T-helper 1 cell treated with Interleukin-12 subunit alpha and Interleukin-12 subunit beta and Interleukin-4 antibody, amounts not matched to agents 30 μg/mL and 1 μg/mL, for 36 hours (primary cell): ENCODE data around the gene EIF5AL1.

Experiments
- H3K27ac Mint-ChIP-seq: one replicate; pipeline ENCODE4 v1.8.0; 2021; ENCODE audit warnings: mild to moderate bottlenecking, mixed read lengths
- H3K27me3 Mint-ChIP-seq: one replicate; pipeline ENCODE4 v1.8.0; 2021; ENCODE audit warnings: low read depth, mixed read lengths
- H3K36me3 Mint-ChIP-seq: one replicate; pipeline ENCODE4 v1.8.0; 2021; ENCODE audit warnings: low read depth, mixed read lengths
- H3K4me1 Mint-ChIP-seq: one replicate; pipeline ENCODE4 v1.8.0; 2021; ENCODE audit warnings: low read depth, mixed read lengths
- H3K4me3 Mint-ChIP-seq: one replicate; pipeline ENCODE4 v1.8.0; 2021; ENCODE audit warnings: mild to moderate bottlenecking, moderate library complexity, mixed read lengths
- H3K9me3 Mint-ChIP-seq: one replicate; pipeline ENCODE4 v1.8.0; 2021; ENCODE audit warnings: mixed read lengths

EIF5AL1 gene

GRCh38 chr10:79479283-79479909 lies 32.9 kb upstream of the EIF5AL1 start:
- Mint-ChIP-seq H3K9me3 (no peaks in the 10 kb centered on the region), H3K27me3 (peaks cover 41% of the 10 kb centered on the region), H3K36me3 (no peaks in the 10 kb centered on the region), H3K4me1 (no peaks in the 10 kb centered on the region), H3K4me3 (no peak overlapping the region), H3K27ac (no peak overlapping the region)

- Mint-ChIP-seq H3K4me3 (no peak overlapping the region), H3K27ac (no peak overlapping the region), H3K4me1 (no peaks in the 10 kb centered on the region), H3K36me3 (no peaks in the 10 kb centered on the region), H3K27me3 (peaks cover 28% of the 10 kb centered on the region), H3K9me3 (no peaks in the 10 kb centered on the region)
These were observed 30.0 kb upstream of the EIF5AL1 start for GRCh38 chr10:79482304-79482703.

- no peaks in the 10 kb centered on the region for H3K9me3 Mint-ChIP-seq
- peaks cover 24% of the 10 kb centered on the region for H3K27me3 Mint-ChIP-seq
- no peaks in the 10 kb centered on the region for H3K36me3 Mint-ChIP-seq
- no peaks in the 10 kb centered on the region for H3K4me1 Mint-ChIP-seq
- no peak overlapping the region for H3K27ac Mint-ChIP-seq
- no peak overlapping the region for H3K4me3 Mint-ChIP-seq
These were observed 29.6 kb upstream of the EIF5AL1 start for GRCh38 chr10:79482741-79483140.

GRCh38 chr10:79483299-79483698 lies 29.0 kb upstream of the EIF5AL1 start:
- Mint-ChIP-seq H3K27ac (no peak overlapping the region), H3K27me3 (peaks cover 23% of the 10 kb centered on the region), H3K4me3 (no peak overlapping the region), H3K4me1 (no peaks in the 10 kb centered on the region), H3K9me3 (no peaks in the 10 kb centered on the region), H3K36me3 (no peaks in the 10 kb centered on the region)

- Mint-ChIP-seq H3K27ac (no peak overlapping the region), H3K4me1 (no peaks in the 10 kb centered on the region), H3K9me3 (no peaks in the 10 kb centered on the region)
These were observed 28.4 kb upstream of the EIF5AL1 start for GRCh38 chr10:79483948-79484347.

GRCh38 chr10:79484476-79484875 lies 27.9 kb upstream of the EIF5AL1 start:
- peaks cover 19% of the 10 kb centered on the region for H3K27me3 Mint-ChIP-seq
- H3K27ac Mint-ChIP-seq = no peak overlapping the region
- no peak overlapping the region for H3K4me3 Mint-ChIP-seq
- H3K36me3 Mint-ChIP-seq = no peaks in the 10 kb centered on the region
- H3K9me3 Mint-ChIP-seq = no peaks in the 10 kb centered on the region
- H3K4me1 Mint-ChIP-seq = no peaks in the 10 kb centered on the region

More at GRCh38 chr10:79483948-79484347, 28.4 kb upstream of the EIF5AL1 start:
- Mint-ChIP-seq H3K4me3 (no peak overlapping the region), H3K36me3 (no peaks in the 10 kb centered on the region), H3K27me3 (peaks cover 23% of the 10 kb centered on the region)

- no peak overlapping the region for H3K4me3 Mint-ChIP-seq
- H3K9me3 Mint-ChIP-seq = no peaks in the 10 kb centered on the region
- no peak overlapping the region for H3K27ac Mint-ChIP-seq
- peaks cover 4% of the 10 kb centered on the region for H3K27me3 Mint-ChIP-seq
- no peaks in the 10 kb centered on the region for H3K4me1 Mint-ChIP-seq
- H3K36me3 Mint-ChIP-seq = no peaks in the 10 kb centered on the region
These were observed 24.8 kb upstream of the EIF5AL1 start for GRCh38 chr10:79487296-79488194.

GRCh38 chr10:79488336-79488735 lies 24.0 kb upstream of the EIF5AL1 start:
- Mint-ChIP-seq H3K27me3 (peaks cover 4% of the 10 kb centered on the region), H3K36me3 (no peaks in the 10 kb centered on the region), H3K9me3 (no peaks in the 10 kb centered on the region), H3K4me3 (no peak overlapping the region), H3K4me1 (no peaks in the 10 kb centered on the region), H3K27ac (no peak overlapping the region)

- no peak overlapping the region for H3K4me3 Mint-ChIP-seq
- H3K4me1 Mint-ChIP-seq = no peaks in the 10 kb centered on the region
- H3K27ac Mint-ChIP-seq = no peak overlapping the region
- no peaks in the 10 kb centered on the region for H3K36me3 Mint-ChIP-seq
- peaks cover 10% of the 10 kb centered on the region for H3K27me3 Mint-ChIP-seq
- no peaks in the 10 kb centered on the region for H3K9me3 Mint-ChIP-seq
These were observed 23.5 kb upstream of the EIF5AL1 start for GRCh38 chr10:79488870-79489269.

- no peaks in the 10 kb centered on the region for H3K4me1 Mint-ChIP-seq
- no peak overlapping the region for H3K27ac Mint-ChIP-seq
- H3K27me3 Mint-ChIP-seq = peaks cover 18% of the 10 kb centered on the region
- H3K9me3 Mint-ChIP-seq = no peaks in the 10 kb centered on the region
- H3K36me3 Mint-ChIP-seq = no peaks in the 10 kb centered on the region
- no peak overlapping the region for H3K4me3 Mint-ChIP-seq
These were observed 21.8 kb upstream of the EIF5AL1 start for GRCh38 chr10:79490400-79491142.

- Mint-ChIP-seq H3K4me3 (no peak overlapping the region), H3K9me3 (no peaks in the 10 kb centered on the region), H3K27ac (no peak overlapping the region), H3K4me1 (no peaks in the 10 kb centered on the region), H3K36me3 (no peaks in the 10 kb centered on the region), H3K27me3 (peaks cover 18% of the 10 kb centered on the region)
These were observed 21.0 kb upstream of the EIF5AL1 start for GRCh38 chr10:79491143-79491835.

GRCh38 chr10:79492256-79492655 lies 20.1 kb upstream of the EIF5AL1 start:
- H3K27me3 Mint-ChIP-seq = peaks cover 19% of the 10 kb centered on the region
- H3K27ac Mint-ChIP-seq = no peak overlapping the region

GRCh38 chr10:79492839-79493238 lies 19.5 kb upstream of the EIF5AL1 start:
- Mint-ChIP-seq H3K27ac (no peak overlapping the region), H3K4me3 (no peak overlapping the region), H3K9me3 (no peaks in the 10 kb centered on the region), H3K4me1 (no peaks in the 10 kb centered on the region), H3K36me3 (no peaks in the 10 kb centered on the region), H3K27me3 (peaks cover 23% of the 10 kb centered on the region)

More at GRCh38 chr10:79492256-79492655, 20.1 kb upstream of the EIF5AL1 start:
- no peaks in the 10 kb centered on the region for H3K4me1 Mint-ChIP-seq
- no peaks in the 10 kb centered on the region for H3K36me3 Mint-ChIP-seq
- H3K9me3 Mint-ChIP-seq = no peaks in the 10 kb centered on the region
- no peak overlapping the region for H3K4me3 Mint-ChIP-seq

GRCh38 chr10:79493806-79494205 lies 18.5 kb upstream of the EIF5AL1 start:
- Mint-ChIP-seq H3K4me3 (no peak overlapping the region), H3K27ac (no peak overlapping the region), H3K36me3 (no peaks in the 10 kb centered on the region), H3K9me3 (no peaks in the 10 kb centered on the region), H3K27me3 (peaks cover 31% of the 10 kb centered on the region), H3K4me1 (no peaks in the 10 kb centered on the region)
